GM12891 (cell line): Measurements from ENCODE around the gene DOCK10.

Source experiments
- DNase-seq: peaks from one replicate; pipeline ENCODE4 v3.0.0; 2011; ENCODE audit warnings: low spot score; ENCODE audit not compliant: insufficient read length
- FAIRE-seq: peaks from 2 replicates; lab custom pipeline; 2011; peaks lifted over from hg19 to GRCh38; lab: Jason Lieb, UNC
- PAX5 ChIP-seq: IDR thresholded peaks from 2 replicates; pipeline ENCODE4 v1.6.1; 2011; ENCODE audit warnings: low read length, moderate library complexity, mild to moderate bottlenecking; ENCODE audit not compliant: insufficient read depth, severe bottlenecking
- POLR2A ChIP-seq: IDR thresholded peaks from 2 replicates; pipeline ENCODE4 v1.6.1; 2011; ENCODE audit warnings: low read depth, low read length, control low read depth
- POLR2AphosphoS5 ChIP-seq: IDR thresholded peaks from 2 replicates; pipeline ENCODE4 v1.6.1; 2011; ENCODE audit warnings: low read depth, low read length, control low read depth
- POU2F2 ChIP-seq: IDR thresholded peaks from 2 replicates; pipeline ENCODE4 v1.6.1; 2011; ENCODE audit warnings: low read depth, mild to moderate bottlenecking, control low read depth, low read length, moderate library complexity
- SPI1 ChIP-seq: IDR thresholded peaks from 2 replicates; pipeline ENCODE4 v1.6.1; 2011; ENCODE audit warnings: low read depth, low read length, control low read depth
- TAF1 ChIP-seq: IDR thresholded peaks from 2 replicates; pipeline ENCODE4 v1.6.1; 2011; ENCODE audit warnings: low read depth, low read length, control low read depth

Gene DOCK10

DNA sequence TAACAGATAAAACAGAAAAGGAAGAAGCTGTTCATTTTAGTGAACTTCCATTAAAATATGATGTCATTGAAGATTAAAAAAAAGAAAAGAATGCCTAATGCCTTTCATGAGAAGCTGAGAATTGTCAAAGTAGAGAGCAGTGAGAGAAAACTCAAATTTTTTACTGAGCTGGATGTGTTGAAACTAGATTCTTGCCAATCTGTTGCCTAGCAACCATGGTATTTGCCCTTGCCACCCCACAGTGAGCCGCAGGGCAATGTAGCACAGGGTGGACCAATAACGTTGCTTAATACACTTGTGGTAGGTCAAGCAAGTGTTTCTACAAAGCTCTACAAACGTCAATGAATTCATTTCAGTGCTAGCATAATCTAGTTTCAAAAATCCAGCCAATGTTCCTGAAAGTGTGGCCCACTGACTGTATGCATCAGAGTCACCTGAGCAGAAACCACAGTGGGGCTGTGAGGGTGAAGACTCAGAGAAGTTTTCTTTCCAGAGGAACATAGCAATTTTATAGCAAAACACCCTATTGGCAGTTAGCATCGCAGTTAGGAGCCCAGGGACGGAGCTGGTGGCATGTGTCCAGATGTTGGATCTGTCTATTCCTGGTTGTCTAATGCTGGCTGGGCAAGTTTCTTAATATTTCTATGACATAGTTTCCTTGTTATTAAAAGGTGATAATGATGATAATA is 132.2 kb downstream of the DOCK10 start:
- FAIRE-seq (peak; percentile 72), DNase-seq (no peak)
- TF ChIP-seq POLR2AphosphoS5 = no peak
- no peak for TF ChIP-seq TAF1
- no peak for TF ChIP-seq POU2F2
- no peak for TF ChIP-seq PAX5
- no peak for TF ChIP-seq SPI1
- no peak for TF ChIP-seq POLR2A

DNA sequence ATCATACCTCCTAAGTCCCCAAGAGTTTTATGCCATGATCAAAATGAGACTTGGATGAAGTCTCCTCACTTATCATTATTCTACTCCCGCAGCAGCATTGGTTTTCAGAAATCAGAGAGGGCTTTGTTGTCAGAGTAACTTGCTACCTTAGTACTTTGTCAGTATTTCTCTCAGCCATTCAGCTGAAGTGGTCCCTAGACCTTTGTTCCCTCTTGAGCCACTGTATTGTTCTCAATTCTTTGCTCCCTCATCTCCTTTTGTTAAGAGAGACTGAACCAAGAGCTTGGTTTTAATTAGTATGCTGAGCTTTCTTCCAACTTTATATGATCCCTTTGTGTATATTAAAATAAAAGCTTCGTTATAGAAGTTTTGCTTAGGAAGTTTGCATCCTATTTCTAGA is 133.4 kb downstream of the DOCK10 start:
- DNase-seq = no peak
- TF ChIP-seq POLR2A (no peak), SPI1 (no peak), POLR2AphosphoS5 (no peak), PAX5 (no peak), TAF1 (no peak), POU2F2 (no peak)
- no peak for FAIRE-seq

DNA sequence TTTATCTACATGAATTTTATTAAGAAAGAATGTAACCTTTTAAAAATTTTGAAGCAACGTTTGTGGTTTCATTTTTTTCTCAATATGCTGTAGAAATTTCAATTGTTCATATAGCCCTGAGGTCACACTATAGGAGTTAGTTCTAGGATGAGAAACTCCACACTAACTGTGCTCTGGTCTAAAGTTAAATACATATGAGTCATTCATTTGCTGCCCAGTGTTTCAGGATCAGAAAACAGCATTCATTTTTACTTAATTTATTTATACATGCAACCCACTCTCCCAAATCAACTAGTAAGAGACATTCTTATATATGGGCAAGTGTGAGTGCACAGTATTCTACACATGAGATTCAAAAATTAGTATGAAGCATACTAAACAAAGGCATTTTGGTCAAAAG is 137.9 kb downstream of the DOCK10 start:
- FAIRE-seq (no peak), DNase-seq (no peak)
- TF ChIP-seq POLR2A = no peak
- no peak for TF ChIP-seq SPI1
- no peak for TF ChIP-seq POLR2AphosphoS5
- TF ChIP-seq PAX5 = no peak
- no peak for TF ChIP-seq POU2F2
- no peak for TF ChIP-seq TAF1

DNA sequence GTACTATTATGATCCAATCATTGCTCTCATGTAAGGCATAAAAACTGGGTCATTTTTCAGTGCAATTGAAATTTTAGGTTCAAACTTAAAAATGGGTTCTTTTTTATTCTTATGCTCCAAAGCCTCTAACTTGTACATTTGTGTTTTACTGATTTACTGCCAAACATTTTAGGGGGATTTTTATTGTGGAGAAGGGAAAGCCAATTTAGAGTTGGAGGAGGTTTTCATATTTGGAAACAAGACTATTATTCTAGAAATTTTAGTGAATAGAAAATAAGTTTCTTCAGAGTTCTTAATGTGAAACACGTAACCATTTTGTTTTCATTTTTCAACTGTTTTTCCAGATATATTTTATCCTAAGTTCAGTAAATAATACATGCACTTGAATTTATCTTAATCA is 138.6 kb downstream of the DOCK10 start:
- no peak for TF ChIP-seq POLR2AphosphoS5
- FAIRE-seq (no peak), DNase-seq (no peak)

DNA sequence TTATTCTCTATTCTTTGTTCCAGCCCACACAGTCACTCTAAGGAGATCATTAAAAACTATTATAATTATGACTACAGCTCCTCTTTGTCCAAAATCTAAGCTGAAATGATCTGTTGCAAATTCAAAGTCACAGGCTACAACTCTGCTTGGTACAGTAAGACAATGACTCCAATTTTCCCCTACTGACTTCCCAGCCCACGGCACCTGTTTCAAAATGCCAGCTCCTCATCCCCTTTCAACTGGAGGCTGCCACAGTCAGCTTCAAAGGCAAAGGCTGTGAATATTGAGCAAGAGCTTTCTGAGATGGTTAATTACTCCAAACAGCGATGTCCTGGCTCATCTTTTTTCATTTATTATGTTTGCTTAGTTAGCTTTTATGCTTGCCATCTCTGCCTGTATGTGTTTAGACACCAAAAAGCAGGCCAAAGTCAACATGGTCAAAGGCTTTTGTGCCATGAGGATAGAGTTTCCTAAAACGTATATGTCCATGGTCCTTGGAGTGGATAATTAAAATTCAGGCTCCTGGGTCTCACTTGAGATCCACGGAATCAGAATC is 141.1 kb downstream of the DOCK10 start:
- TF ChIP-seq POU2F2 (no peak), SPI1 (no peak), PAX5 (no peak), POLR2A (no peak), POLR2AphosphoS5 (no peak), TAF1 (no peak)
- DNase-seq (no peak), FAIRE-seq (peak; percentile 23)

DNA sequence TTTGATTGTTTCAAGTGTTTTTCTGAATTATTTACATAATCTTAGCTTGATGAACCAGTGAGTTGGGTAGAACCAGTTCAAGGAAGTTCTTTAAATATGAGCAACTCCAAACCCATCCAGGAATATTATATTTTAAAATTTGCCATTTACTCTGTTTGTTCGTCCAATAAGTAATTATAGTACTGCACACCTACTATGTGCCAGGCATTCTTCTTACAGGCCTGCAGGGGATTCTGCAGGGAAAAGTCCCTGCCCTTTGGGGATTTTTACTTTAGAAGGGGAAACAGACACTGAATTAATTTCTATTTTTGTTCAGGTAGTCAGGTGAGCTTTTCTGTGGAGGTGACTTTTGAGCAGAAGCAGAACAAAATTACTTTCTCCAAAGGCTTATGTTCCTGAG is 146.9 kb downstream of the DOCK10 start:
- TF ChIP-seq POLR2AphosphoS5 = no peak
- no peak for TF ChIP-seq POLR2A
- TF ChIP-seq PAX5 = no peak
- no peak for TF ChIP-seq POU2F2
- no peak for TF ChIP-seq TAF1
- TF ChIP-seq SPI1 = no peak
- FAIRE-seq = no peak
- DNase-seq = no peak

DNA sequence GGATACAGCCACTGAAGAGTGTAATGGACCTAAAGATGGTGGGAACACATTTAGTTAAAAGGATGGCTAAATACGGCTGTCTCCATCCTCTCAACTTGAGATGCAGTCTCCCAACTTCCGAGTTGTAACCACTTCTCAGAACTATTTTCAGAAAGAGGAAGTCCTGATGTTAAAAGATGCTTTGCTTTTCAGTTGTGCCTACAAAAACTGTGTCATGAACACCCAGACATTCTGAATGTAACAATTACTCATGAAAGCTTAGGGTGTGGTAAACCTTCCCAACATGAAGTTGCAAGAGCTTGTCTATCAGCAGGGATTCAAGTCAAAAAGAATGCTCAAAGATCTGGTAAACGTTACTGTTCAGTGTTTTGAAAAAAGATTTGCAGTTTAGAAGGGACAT is 147.9 kb downstream of the DOCK10 start:
- FAIRE-seq (peak; percentile 89), DNase-seq (no peak)
- TF ChIP-seq POLR2A (no peak), SPI1 (peak; percentile 99), POLR2AphosphoS5 (no peak), PAX5 (no peak), POU2F2 (no peak), TAF1 (no peak)

DNA sequence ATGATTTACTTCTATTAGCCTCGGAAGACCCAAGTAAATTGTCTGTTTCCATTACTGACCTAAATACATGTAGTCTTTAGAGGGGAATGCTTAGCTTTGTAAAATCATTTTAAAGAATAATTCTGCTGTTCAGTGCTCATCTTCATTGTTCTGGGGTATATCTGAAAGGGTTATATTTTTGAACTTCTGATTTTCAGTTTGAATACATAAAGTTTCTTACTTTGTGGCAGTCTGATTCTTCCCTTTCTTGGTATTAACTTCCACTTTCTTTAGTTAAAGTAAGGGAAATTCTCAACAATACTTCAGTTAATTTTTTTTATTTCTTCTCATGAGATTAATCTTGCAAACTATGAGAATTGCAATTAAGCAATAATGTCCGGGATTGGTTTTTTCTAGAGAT is 148.4 kb downstream of the DOCK10 start:
- DNase-seq = no peak
- TF ChIP-seq POLR2A = no peak
- no peak for TF ChIP-seq TAF1
- no peak for TF ChIP-seq SPI1
- TF ChIP-seq POU2F2 = no peak
- no peak for FAIRE-seq

DNA sequence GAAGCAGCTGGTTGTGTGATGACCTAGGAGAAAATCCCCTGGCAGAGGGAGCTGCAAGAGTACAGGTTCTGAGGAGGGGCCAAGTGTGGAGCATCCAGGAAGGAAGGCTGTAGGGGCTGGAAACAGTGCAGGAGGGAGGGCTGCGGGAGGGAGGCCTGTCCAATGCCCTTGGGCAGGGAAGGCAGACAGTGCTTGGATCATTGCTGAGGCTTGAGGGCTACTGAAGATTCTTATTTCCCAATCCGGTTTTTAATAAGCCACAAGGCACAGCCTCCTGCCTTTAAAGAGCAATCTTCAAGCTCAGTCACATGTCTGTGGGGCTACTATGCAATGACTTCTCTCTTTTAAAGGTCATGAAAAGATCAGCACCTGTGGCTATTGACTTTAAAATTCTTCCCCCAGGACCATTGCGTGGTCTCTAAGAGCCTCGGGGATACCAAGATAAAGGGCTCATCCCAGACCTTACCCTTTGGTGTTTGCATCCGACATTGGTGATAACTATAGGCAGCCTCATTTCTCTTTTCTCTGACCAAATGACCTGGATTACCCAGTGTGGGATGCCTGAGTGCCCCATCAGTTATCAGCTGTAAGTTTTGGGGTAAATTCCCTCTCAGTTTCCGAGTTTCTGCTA is 149.6 kb downstream of the DOCK10 start:
- no peak for TF ChIP-seq POLR2AphosphoS5
- TF ChIP-seq POU2F2 = no peak
- no peak for TF ChIP-seq POLR2A
- TF ChIP-seq PAX5 = no peak
- no peak for TF ChIP-seq TAF1
- no peak for TF ChIP-seq SPI1
- no peak for DNase-seq
- no peak for FAIRE-seq
